Large intestine (tissue), 3 donors: ENCODE data around the gene RPS19. TPM values are rescaled to one million over a fixed set of nuclear protein-coding genes. Genes with fewer than 3 reads are reported as not detected.

Experiments
- DNase-seq, 2 donors: peaks; one replicate each; pipeline versions ENCODE4 v3.0.0 to v3.0.0-alpha.2; 2013
- H3K27ac ChIP-seq: one replicate; pipeline ENCODE4 v1.5.1; 2013; ENCODE audit warnings: low read length
- H3K27me3 ChIP-seq: 2 replicates; pipeline ENCODE4 v1.6.1; 2013; ENCODE audit warnings: low read length; ENCODE audit not compliant: control insufficient read depth, insufficient read depth
- H3K36me3 ChIP-seq: 2 replicates; pipeline ENCODE4 v1.6.1; 2013; ENCODE audit warnings: low read length; ENCODE audit not compliant: control insufficient read depth, insufficient read depth
- H3K4me1 ChIP-seq: one replicate; pipeline ENCODE4 v1.6.1; 2013; ENCODE audit warnings: low read length; ENCODE audit not compliant: control insufficient read depth, insufficient read depth
- H3K4me3 ChIP-seq: one replicate; pipeline ENCODE4 v1.5.1; 2013; ENCODE audit warnings: low read length
- H3K9me3 ChIP-seq: one replicate; pipeline ENCODE4 v1.6.1; 2013; ENCODE audit warnings: mild to moderate bottlenecking, low read depth, low read length, moderate library complexity; ENCODE audit not compliant: control insufficient read depth
- WGBS: methylation state at CpG from one replicate; pipeline ENCODE4 v1.1.5; 2013; ENCODE audit warnings: low lambda C conversion rate; ENCODE audit not compliant: insufficient coverage; 5-methylcytosine and 5-hydroxymethylcytosine counted together
- polyA plus RNA-seq: library from polyadenylated mRNA; unstranded; fragments of 120-200 nt; gene quantifications from one replicate; pipeline ENCODE4 v1.2.1, GENCODE V29; 2013

RPS19 gene
- polyA plus RNA-seq, 1 donor, result 2,618 TPM

DNA sequence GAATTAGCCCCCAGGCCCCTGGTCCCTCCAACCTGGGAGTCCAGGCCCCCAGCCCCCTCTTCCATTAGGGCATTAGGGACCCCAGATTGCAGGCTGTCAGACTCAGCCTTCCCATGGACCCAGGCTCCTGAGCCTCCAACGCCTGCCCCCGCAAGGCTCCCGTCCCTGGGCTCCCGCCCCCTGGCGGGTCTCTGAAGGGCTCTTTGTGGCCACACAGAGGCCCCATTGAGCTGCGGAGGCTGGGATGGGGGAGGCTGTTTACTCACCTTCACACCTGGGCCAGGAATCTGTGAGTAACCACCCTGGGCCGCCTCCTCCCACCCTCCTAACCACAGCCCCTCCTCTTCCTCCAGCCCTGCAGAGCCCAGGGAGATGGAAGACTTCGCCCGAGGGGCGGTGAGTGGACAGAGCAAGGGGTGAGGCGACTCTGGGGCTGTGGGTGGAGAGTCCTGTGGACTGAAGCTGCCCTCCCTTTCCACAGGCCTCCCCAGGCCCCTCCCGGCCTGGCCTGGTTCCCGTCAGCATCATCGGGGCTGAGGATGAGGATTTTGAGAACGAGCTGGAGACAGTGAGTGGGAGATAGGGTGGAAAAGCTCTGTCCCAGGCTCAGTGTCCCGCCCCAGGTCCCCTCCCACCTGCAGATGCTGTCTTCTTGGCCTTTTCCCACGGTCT, 27.8 kb downstream of the RPS19 start:
- H3K27me3 ChIP-seq, result peaks cover 3% of the 10 kb centered on the region
- DNase-seq, result peak; percentile 60 to 71
- H3K36me3 ChIP-seq, result peaks cover 25% of the 10 kb centered on the region
- no peak overlapping the region for H3K27ac ChIP-seq
- no CpG with 5 or more reads among the region's 17 CpGs for WGBS
- no peaks in the 10 kb centered on the region for H3K9me3 ChIP-seq
- H3K4me3 ChIP-seq, result no peak overlapping the region
- H3K4me1 ChIP-seq, result peaks cover 24% of the 10 kb centered on the region

DNA sequence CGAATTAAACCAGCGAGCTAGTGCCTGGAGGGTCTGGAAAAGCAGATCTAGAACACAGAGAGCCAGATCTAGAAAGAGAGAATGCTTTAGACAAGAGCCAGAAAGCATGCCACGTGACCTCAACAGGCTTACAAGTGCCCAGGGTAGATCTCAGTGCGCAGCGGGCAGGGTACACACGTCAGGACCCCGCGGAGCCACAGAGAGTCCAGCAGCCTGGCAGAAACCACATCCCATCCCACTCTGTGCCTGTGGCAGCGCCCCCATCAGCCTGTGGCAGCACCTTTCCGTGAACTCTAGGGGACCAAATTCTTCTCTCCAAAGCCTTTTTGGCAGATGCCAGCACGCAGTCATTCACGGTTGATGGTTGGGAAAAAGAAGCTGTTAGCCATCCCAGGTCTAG, 28.9 kb downstream of the RPS19 start:
- no peak for DNase-seq
- peaks cover 26% of the 10 kb centered on the region for H3K36me3 ChIP-seq
- H3K4me3 ChIP-seq, result no peak overlapping the region
- no peaks in the 10 kb centered on the region for H3K27me3 ChIP-seq
- no CpG with 5 or more reads among the region's 12 CpGs for WGBS
- H3K4me1 ChIP-seq, result peaks cover 24% of the 10 kb centered on the region
- H3K9me3 ChIP-seq, result no peaks in the 10 kb centered on the region
- H3K27ac ChIP-seq, result no peak overlapping the region

DNA sequence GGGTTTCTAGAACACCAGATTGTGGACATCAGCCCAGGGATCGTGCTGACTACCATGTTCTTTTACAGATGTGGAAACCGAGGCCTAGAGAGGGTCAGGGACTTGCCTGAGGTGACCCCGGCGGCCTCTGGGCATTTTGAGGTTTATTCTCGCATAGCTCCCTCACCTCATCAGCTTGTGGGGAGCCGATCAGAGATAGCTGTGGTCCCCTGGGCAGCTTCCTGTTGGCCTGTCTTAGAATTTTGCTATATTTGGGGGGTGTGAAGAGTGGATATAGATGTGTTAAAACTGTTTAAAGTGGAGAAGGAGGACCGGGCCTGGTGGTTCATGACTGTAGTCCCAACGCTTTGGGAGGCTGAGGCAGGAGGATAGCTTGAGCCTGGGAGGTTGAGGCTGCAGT, 29.8 kb downstream of the RPS19 start:
- Histone ChIP-seq H3K36me3 (peaks cover 33% of the 10 kb centered on the region), H3K27ac (no peak overlapping the region), H3K9me3 (no peaks in the 10 kb centered on the region), H3K4me3 (no peak overlapping the region), H3K4me1 (peaks cover 21% of the 10 kb centered on the region), H3K27me3 (no peaks in the 10 kb centered on the region)
- no CpG with 5 or more reads among the region's 8 CpGs for WGBS
- no peak for DNase-seq

DNA sequence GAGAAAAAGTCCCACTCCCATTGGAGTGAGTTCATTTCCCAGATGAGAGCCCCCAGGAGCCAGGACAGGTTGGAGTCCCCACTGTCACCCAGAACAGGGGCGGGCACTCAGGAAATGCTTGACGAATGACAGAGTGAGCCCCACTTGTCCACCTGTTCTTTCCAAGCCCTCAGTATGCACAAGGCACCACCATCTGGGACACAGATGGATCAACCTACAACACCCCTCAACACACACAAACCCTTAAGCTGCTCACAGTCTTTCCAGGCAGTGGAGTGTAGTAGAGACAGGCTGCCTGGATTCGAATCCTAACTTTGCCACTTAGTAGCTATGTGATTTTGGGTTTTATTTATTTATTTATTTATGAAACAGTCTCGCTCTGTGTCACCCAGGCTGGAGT, 30.9 kb downstream of the RPS19 start:
- DNase-seq, result no peak
- Histone ChIP-seq H3K4me3 (no peak overlapping the region), H3K27me3 (no peaks in the 10 kb centered on the region)

DNA sequence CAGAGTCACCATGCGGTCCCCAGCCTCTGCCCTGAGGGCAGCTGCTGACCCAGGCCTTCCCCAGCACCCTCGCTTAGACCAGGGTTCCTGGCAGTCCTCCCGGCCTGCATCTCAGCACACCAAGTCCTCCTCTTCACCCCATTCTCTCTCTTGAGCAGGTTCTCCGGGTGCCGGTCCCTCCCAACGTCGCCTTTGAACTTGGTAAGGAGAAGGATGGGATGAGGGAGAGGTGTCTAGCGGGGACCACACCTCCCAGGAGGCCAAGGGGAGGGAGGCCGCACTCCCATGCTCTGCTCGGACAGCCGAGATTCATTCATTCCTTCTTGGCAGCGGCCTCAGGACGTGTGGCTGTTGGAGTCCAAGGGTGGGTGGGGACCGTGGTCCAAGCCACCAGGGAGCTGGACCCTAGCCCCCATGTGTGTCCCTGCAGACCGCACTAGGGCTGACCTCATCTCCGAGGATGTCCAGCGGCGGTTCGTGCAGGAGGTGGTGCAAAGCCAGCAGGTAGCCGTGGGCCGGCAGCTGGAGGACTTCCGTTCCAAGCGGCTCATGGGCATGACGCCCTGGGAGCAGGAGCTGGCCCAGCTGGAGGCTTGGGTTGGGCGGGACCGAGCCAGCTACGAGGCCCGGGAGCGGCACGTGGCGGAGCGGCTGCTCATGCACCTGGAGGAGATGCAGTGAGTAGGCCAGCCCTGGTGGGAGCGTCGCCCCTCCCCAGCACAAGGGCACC, 32.3 kb downstream of the RPS19 start:
- Histone ChIP-seq H3K4me3 (no peak overlapping the region), H3K27me3 (no peaks in the 10 kb centered on the region), H3K27ac (no peak overlapping the region), H3K36me3 (peaks cover 52% of the 10 kb centered on the region), H3K4me1 (peaks cover 8% of the 10 kb centered on the region), H3K9me3 (no peaks in the 10 kb centered on the region)
- no CpG with 5 or more reads among the region's 34 CpGs for WGBS
- DNase-seq, result no peak

More for the DNA sequence above, 30.9 kb downstream of the RPS19 start:
- no peak overlapping the region for H3K27ac ChIP-seq
- no CpG with 5 or more reads among the region's 4 CpGs for WGBS
- H3K36me3 ChIP-seq, result peaks cover 43% of the 10 kb centered on the region
- peaks cover 16% of the 10 kb centered on the region for H3K4me1 ChIP-seq
- no peaks in the 10 kb centered on the region for H3K9me3 ChIP-seq

DNA sequence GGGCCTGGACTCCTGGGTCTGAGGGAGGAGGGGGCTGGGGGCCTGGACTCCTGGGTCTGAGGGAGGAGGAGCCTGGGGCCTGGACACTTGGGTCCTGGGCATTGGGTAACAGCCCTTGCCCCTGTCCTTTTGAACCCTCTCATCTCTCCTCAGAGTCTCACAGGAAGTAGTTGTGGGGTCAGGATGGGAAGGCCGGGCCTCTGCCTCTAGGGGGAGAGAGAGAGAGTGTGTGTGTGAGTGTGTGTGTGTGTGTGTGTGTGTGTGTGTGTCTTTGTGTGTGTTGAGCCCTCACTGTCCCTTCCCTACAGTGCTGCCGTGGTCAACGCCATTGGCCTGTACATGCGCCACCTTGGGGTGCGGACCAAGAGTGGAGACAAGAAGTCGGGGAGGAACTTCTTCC, 33.8 kb downstream of the RPS19 start:
- peak in 1 of 2 donors; percentile 27 for DNase-seq
- no peaks in the 10 kb centered on the region for H3K4me1 ChIP-seq
- no peak overlapping the region for H3K27ac ChIP-seq
- no CpG with 5 or more reads among the region's 6 CpGs for WGBS
- no peaks in the 10 kb centered on the region for H3K27me3 ChIP-seq
- H3K4me3 ChIP-seq, result no peak overlapping the region
- no peaks in the 10 kb centered on the region for H3K9me3 ChIP-seq
- H3K36me3 ChIP-seq, result peaks cover 64% of the 10 kb centered on the region

DNA sequence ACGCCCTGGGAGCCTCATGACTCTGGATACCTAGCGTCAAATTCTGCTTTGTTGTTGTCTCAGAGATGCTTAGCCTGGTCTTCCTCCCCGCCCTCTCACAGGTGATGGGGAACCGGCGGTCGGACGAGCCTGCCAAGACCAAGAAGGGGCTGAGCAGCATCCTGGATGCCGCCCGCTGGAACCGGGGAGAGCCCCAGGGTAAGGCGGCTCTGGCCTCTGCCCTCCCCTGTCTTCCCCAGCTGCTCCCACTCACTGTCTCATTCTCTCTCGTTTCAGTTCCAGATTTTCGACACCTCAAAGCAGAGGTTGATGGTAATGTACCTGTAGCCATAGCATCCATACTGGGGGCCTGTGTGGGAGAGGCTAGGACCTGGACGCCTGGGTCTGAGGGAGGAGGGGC, 34.3 kb downstream of the RPS19 start:
- Histone ChIP-seq H3K36me3 (peaks cover 59% of the 10 kb centered on the region), H3K27me3 (no peaks in the 10 kb centered on the region), H3K27ac (no peak overlapping the region), H3K4me1 (no peaks in the 10 kb centered on the region), H3K4me3 (no peak overlapping the region), H3K9me3 (no peaks in the 10 kb centered on the region)
- DNase-seq, result no peak
- WGBS, result no CpG with 5 or more reads among the region's 14 CpGs

DNA sequence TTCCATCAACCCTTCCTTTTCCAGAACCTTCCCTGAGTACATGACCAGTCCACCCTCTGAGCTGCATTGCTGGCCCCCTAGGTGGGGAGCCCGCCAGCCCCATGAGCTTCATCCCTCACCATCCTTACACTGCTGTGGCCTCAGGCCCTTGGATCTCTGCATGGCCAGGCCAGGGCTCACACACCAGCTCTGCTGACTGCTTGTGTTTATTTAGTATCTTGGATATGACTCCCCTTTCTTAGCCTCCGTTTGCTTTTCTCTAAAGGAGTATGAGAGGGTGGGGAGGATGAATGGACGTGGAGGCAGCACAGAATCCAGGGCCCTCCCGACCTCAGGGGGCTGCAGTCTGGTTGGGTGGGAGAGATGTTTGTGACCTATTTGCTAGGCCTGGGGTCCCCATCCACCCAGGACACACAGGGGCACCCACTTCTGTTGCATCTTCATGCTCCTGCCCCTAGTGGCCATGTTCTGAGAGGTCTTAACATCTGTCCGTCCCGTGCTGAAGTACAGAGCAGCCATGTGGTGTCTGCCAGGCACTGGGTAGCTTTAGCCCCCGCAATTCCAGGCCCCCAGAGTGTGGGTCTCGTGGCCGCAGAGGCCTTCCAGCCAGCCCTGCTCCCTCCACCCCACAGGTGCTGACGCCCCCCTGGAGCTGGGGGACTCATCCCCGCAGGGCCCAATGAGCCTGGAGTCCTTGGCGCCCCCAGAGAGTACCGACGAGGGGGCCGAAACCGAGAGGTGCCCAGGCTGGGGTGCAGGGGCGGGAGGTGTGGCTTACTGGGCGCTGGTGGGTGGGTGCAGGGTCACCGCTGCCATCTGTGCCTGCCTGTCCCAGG, 35.9 kb downstream of the RPS19 start:
- 40% methylated on average over 1 of the region's 19 CpGs for WGBS
- DNase-seq, result no peak
- no peaks in the 10 kb centered on the region for H3K9me3 ChIP-seq
- no peaks in the 10 kb centered on the region for H3K27me3 ChIP-seq
- no peaks in the 10 kb centered on the region for H3K4me1 ChIP-seq
- no peak overlapping the region for H3K27ac ChIP-seq
- peaks cover 63% of the 10 kb centered on the region for H3K36me3 ChIP-seq
- H3K4me3 ChIP-seq, result no peak overlapping the region

DNA sequence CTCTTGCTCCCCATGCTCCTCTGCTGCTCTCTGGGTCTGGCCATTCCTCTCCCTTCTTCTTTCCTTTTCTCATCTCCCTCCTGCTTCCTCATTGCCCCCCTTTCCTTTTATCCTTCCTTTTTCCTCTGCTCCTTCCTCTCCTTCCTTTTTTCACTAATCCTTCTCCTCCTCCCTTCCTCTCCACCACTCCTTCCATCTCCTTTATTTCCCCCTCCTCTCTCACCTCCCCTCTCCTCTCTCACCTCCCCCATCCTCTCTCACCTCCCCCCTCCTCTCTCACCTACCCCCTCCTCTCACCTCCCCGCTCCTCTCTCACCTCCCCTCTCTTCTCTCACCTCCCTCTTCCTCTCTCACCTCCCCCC, 36.5 kb downstream of the RPS19 start:
- no peak for DNase-seq
- H3K4me1 ChIP-seq, result no peaks in the 10 kb centered on the region
- no peaks in the 10 kb centered on the region for H3K9me3 ChIP-seq
- 100% methylated on average over 1 of the region's 1 CpG for WGBS
- no peaks in the 10 kb centered on the region for H3K27me3 ChIP-seq
- no peak overlapping the region for H3K27ac ChIP-seq
- H3K4me3 ChIP-seq, result no peak overlapping the region
- peaks cover 63% of the 10 kb centered on the region for H3K36me3 ChIP-seq

DNA sequence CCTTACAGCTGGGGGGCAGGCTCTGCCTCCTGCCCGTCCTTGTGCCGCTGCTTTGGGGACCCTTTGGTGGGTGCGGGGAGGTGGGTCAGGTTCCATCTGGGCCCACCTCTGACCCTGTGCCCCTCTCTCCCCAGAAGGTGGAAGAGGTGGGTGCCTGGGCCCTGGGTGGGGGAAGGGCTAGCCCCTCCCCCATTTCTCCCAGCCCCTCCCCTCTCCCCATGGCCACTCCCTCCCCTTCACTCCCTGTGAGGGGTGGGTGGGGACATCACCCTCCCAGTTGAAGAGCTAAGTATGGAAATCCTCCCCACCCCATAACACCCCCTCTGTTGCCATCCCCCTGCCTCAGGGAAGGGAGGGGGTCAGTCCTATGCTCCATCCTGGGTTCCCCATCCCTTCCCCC, 37.1 kb downstream of the RPS19 start:
- no peak overlapping the region for H3K27ac ChIP-seq
- no peaks in the 10 kb centered on the region for H3K4me1 ChIP-seq
- H3K36me3 ChIP-seq, result peaks cover 63% of the 10 kb centered on the region
- no peaks in the 10 kb centered on the region for H3K27me3 ChIP-seq
- no peak overlapping the region for H3K4me3 ChIP-seq
- no CpG with 5 or more reads among the region's 3 CpGs for WGBS
- no peaks in the 10 kb centered on the region for H3K9me3 ChIP-seq
- no peak for DNase-seq
